Thoracic aorta (tissue), 2 donors: ENCODE measurements around the gene ELMO3. TPM values are rescaled to one million over a fixed set of nuclear protein-coding genes. Genes with fewer than 3 reads are reported as not detected.

Experiments
- ATAC-seq: fragments of 150-250 bp; one replicate; pipeline ENCODE4 v1.8.0; 2017; ENCODE audit warnings: low read depth; ENCODE audit not compliant: insufficient number of reproducible peaks, low FRiP score
- DNase-seq: peaks from one replicate; pipeline ENCODE4 v3.0.0-alpha.2; 2020; ENCODE audit warnings: low spot score
- H3K27ac ChIP-seq, 2 donors: fragments of 200-600 bp; sonication (generic); 1 replicate in 1 of 2; 2 replicates in 1 of 2; pipeline ENCODE4 v1.5.1; 2016; ENCODE audit warnings: mild to moderate bottlenecking in 2 of 2, moderate library complexity in 2 of 2
- H3K27me3 ChIP-seq: fragments of 200-600 bp; sonication (generic); replicated peaks from 2 replicates; pipeline ENCODE4 v1.6.0; 2016; ENCODE audit warnings: mild to moderate bottlenecking; ENCODE audit not compliant: insufficient read depth
- H3K36me3 ChIP-seq: fragments of 200-600 bp; sonication (generic); one replicate; pipeline ENCODE4 v1.5.1; 2016
- H3K4me1 ChIP-seq, 2 donors: fragments of 200-600 bp; sonication (generic); 1 replicate in 1 of 2; 2 replicates in 1 of 2; pipeline versions ENCODE4 v1.5.1 to v1.6.0; 2016; ENCODE audit warnings: low read depth in 2 of 2, mild to moderate bottlenecking in 1 of 2; ENCODE audit not compliant: control insufficient read depth in 1 of 2
- H3K4me3 ChIP-seq: fragments of 200-600 bp; sonication (generic); 2 replicates; pipeline ENCODE4 v1.5.1; 2016; ENCODE audit warnings: mild to moderate bottlenecking
- H3K9me3 ChIP-seq: fragments of 200-600 bp; sonication (generic); 2 replicates; pipeline ENCODE4 v1.5.1; 2016
- total RNA-seq, 2 donors: library from RNA; depleted of rRNA; stranded (reverse); fragments of >200 nt; gene quantifications; one replicate each; pipeline versions ENCODE4 v1.1.0 to v1.2.3, GENCODE V29; 2016
- TF ChIP-seq, protein P1 (sequence below): fragments of 200-600 bp; sonication (generic); IDR thresholded peaks from one replicate; pipeline ENCODE4 v1.5.1; 2019; ENCODE audit warnings: antibody characterized with exemption

ELMO3 gene
- total RNA-seq, 2 donors from 2014 or later: 1.4 TPM

GRCh38 chr16:67157106-67157748, 41.7 kb upstream of the ELMO3 start:
- TF ChIP-seq, protein P1, sequence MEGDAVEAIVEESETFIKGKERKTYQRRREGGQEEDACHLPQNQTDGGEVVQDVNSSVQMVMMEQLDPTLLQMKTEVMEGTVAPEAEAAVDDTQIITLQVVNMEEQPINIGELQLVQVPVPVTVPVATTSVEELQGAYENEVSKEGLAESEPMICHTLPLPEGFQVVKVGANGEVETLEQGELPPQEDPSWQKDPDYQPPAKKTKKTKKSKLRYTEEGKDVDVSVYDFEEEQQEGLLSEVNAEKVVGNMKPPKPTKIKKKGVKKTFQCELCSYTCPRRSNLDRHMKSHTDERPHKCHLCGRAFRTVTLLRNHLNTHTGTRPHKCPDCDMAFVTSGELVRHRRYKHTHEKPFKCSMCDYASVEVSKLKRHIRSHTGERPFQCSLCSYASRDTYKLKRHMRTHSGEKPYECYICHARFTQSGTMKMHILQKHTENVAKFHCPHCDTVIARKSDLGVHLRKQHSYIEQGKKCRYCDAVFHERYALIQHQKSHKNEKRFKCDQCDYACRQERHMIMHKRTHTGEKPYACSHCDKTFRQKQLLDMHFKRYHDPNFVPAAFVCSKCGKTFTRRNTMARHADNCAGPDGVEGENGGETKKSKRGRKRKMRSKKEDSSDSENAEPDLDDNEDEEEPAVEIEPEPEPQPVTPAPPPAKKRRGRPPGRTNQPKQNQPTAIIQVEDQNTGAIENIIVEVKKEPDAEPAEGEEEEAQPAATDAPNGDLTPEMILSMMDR: no peak
- Histone ChIP-seq H3K4me3 (no peak overlapping the region), H3K4me1 (peaks cover 16 to 41% of the 10 kb centered on the region in 2 donors), H3K9me3 (no peaks in the 10 kb centered on the region), H3K27me3 (no peaks in the 10 kb centered on the region), H3K36me3 (no peaks in the 10 kb centered on the region), H3K27ac (no peak overlapping the region)
- DNase-seq: no peak
- ATAC-seq: no peak

DNA sequence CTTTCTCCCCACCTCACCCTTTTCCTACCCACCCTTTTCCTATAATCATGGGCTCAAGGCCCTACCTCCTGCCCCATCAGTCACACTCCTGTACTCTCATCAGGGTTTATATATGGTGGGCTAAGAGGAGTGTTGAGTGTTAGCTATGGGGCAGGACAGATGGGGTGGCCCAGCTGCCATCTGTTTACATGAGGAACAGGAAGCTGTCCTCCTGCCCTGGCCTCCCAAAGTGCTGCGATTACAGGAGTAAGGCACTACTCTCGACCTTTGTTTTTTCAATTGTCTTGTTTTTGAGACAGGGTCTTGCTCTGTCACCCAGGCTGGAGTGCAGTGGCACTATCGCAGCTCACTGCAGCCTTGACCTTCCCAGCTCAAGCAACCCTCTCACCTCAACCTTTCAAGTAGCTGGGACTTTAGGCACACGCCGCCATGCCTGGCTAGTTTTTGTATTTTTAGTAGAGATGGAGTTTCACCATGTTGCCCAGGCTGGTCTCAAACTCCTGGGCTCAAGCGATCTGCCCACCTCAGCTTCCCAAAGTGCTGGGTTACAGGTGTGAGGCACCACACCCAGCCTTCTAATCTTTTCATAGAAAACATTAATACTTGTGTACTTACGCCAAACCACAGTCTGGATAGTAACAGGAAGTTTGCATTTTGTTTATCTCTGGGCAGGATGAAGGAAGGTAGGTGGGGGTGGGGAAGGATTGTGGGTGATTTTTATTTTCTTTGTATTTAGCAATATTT, 40.9 kb upstream of the ELMO3 start:
- no peaks in the 10 kb centered on the region for H3K9me3 ChIP-seq
- H3K4me1 ChIP-seq: peaks cover 19 to 50% of the 10 kb centered on the region in 2 donors
- H3K4me3 ChIP-seq: no peak overlapping the region
- no peaks in the 10 kb centered on the region for H3K36me3 ChIP-seq
- no peak overlapping the region for H3K27ac ChIP-seq
- DNase-seq (no peak), ATAC-seq (no peak)
- no peaks in the 10 kb centered on the region for H3K27me3 ChIP-seq
- TF ChIP-seq, protein P1: no peak

- H3K36me3 ChIP-seq: no peaks in the 10 kb centered on the region
- H3K27me3 ChIP-seq: no peaks in the 10 kb centered on the region
- H3K4me1 ChIP-seq: peaks cover 23 to 58% of the 10 kb centered on the region in 2 donors
- TF ChIP-seq, protein P1: no peak
- ATAC-seq: no peak
- peak overlapping the region; percentile 96 for H3K4me3 ChIP-seq
- no peaks in the 10 kb centered on the region for H3K9me3 ChIP-seq
- peak overlapping the region; percentile 67 to 80 for H3K27ac ChIP-seq
- DNase-seq: no peak
These were observed 40.0 kb upstream of the ELMO3 start for GRCh38 chr16:67158637-67159600.

GRCh38 chr16:67161595-67162058, 37.3 kb upstream of the ELMO3 start:
- TF ChIP-seq, protein P1: no peak
- DNase-seq: no peak
- H3K27ac ChIP-seq: no peak overlapping the region
- ATAC-seq: no peak
- no peak overlapping the region for H3K4me3 ChIP-seq
- no peaks in the 10 kb centered on the region for H3K36me3 ChIP-seq
- peaks cover 32 to 57% of the 10 kb centered on the region in 2 donors for H3K4me1 ChIP-seq
- H3K9me3 ChIP-seq: no peaks in the 10 kb centered on the region
- H3K27me3 ChIP-seq: no peaks in the 10 kb centered on the region
